HG03064 (cell line): ENCODE measurements around the gene RAD54L2.
"Not testable (repeated sequence)": the region's sequence is repeated elsewhere in the genome, so short reads cannot be mapped to it uniquely, and the experiment has no call there.

Source experiments
- ATAC-seq: cut with Tn5 transposase; IDR thresholded peaks from one replicate; pipeline ENCODE4 v1.9.1; 2021; ENCODE audit warnings: low read depth; ENCODE audit not compliant: unreplicated experiment

RAD54L2 gene

DNA sequence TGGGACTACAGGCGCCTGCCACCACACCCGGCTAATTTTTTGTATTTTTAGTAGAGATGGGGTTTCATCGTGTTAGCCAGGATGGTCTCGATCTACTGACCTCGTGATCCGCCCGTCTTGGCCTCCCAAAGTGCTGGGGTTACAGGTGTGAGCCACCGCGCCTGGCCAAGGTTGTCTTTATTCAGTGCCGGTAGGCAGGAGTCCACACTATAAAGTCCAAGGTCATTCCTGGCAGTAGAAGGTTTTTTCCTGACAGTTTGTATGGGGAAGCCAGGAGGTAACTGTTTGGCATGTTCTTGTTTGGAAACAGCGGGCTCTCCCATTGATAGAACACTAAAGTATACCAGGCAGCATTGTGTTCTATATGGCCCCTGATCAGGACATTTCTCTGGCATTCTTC, 4.1 kb downstream of the RAD54L2 start:
- not testable (repeated sequence) for ATAC-seq

DNA sequence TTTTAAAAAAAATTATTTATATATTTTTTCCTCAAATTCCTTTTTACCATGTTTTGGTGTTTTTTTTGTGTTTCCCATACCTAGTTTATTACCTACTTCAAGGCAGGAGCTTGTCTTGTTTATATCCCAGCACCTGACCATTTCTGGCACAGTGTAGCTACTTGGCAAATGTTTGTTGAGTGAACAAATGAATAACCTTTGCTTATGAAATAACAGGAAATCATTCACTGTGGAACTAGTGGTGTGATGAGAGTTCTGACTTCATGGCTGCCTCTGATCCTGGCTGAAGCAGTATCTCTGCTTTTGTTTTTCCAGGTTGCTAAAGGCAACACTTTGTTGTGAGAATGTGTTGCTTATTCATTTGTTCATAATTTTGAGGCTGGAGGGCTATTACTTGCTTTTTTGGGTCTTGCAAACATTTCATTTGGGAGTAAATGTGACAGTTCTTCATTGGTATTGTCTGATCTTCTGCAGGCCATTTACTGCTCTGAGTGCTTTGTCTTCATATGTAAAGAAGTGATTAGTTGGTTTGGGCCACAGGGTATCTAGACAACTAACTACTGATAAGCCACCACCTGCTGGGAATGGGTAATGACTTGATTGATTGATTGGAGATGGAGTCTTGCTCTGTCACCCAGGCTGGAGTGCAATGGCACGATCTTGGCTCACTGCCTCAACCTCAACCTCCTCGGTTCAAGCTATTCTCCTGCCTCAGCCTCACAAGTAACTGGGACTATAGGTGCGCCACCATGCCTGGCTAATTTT, 5.7 kb downstream of the RAD54L2 start:
- no peak for ATAC-seq

DNA sequence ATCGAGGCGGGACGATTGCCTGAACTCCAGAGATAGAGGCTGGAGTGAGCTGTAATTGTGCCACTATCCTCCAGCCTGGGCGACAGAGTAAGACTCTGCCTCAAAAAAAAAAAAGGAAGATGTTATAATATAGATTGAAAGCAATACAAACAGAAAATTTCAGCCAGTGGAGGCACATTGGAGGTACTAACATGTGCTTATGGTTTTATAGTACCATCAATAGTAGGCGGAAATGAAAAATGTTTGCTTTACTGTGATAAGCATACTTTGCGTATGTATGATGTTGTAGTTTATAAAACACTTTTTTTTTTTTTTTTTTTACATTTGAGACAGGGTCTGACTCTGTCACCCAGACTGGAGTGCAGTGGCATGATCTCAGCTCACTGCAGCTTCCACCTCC, 8.8 kb downstream of the RAD54L2 start:
- ATAC-seq = no peak

DNA sequence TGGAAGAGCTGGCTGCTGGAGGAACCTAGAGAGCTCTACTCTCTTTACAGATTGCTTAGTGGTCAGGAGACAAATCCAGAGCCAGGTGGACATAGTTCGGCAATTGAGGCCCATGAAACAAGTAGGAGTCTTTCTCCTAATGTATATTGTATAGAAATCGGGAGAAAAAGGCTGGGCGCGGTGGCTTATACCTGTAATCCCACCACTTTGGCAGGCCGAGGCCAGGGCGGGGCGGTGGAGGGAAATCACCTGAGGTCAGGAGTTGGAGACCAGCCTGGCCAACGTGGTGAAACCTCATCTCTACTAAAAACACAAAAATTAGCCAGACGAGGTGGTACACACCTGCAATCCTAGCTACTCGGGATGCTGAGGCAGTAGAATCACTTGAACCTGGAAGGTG, 10.8 kb downstream of the RAD54L2 start:
- ATAC-seq = no peak

DNA sequence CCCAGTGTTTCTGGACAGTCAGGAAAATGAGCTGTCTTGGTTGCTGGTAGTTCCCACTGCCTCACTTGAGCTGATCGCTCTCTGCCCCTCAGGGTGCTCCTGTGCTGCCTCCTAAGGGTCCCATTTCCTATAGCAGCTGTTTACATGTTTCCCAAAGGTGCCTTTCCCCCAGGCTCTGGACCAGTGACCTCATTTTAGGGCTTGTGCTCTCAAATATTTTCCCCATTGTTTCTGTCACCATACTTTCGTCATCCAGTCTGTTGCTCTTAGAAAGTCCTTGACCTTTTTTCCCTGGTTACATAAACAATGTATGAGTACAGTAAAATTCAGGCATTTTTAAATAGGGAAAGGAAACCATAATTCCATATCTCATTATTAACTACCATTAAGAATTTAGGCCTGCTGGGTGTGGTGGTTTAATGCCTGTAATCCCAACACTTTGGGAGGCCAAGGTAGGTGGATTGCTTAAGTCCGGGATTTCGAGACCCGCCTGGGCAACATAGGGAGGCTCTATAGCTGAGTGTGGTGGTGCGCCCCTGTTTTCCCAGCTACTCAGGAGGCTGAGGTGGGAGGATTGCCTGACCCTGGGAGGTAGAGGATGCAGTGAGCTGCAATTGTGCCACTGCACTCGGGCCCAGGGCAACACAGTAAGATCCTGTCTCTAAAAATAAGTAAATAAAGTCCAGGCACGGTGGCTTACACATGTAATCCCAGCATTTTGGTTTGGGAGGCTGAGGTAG, 11.7 kb downstream of the RAD54L2 start:
- ATAC-seq = no peak

DNA sequence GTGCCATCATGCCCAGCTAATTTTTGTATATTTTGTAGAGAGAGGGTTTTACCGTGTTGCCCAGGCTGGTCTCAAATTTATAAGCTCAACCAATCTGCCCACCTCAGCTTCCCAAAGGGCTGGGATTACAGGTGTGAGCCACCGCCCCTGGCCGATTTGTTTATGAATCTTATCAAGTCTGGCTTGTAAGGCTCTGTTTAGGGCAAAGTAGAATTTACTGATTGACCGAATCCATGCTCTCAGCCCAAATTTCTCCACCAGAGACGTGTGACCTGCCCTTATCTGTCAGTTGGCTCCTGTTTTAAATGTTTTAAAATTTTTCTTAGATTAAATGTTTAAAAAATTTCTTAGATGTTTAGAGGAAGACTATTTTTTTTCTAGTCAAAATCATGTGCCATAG, 19.5 kb downstream of the RAD54L2 start:
- ATAC-seq = no peak

DNA sequence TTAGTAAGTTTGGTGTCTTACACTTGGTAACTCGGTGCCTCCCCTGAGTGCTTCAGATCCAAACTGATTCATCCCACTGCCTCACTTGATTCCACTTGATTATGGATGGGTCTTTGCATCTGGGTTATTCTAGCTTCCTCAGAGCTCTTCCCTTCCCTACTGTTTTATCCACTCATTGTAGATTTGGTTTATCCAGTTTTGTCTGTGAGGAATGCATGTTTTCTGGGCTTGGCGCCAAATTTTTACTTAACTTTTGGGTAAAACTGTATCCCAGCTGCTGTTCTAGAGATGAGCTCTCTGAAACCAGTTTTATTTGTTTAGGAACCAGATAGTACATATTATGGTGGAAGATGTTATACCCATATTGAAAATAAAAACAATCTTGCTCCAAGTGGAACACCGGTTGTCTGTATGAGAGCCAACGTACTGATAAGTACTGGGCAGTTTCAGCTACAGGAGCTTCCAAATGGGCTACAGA, 20.9 kb downstream of the RAD54L2 start:
- ATAC-seq = no peak

DNA sequence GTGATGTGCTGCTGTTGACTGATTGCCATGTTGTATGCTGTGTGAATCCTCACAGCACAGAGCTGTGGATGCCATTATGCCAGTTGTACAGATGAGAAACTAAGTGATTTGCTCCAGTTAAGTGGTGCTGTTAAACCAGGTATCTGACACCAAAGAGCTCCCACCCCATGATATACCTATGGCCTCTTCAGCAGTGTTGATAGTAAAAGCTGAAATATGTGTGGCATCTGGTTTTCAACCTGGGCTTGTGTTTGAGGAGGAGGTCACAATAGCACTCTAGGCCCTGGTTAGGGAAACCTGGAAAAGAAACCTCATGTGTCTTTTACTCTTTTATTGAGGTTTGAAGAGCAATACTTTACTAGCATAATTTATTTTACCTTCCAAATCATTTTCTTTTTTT, 21.4 kb downstream of the RAD54L2 start:
- ATAC-seq = no peak

DNA sequence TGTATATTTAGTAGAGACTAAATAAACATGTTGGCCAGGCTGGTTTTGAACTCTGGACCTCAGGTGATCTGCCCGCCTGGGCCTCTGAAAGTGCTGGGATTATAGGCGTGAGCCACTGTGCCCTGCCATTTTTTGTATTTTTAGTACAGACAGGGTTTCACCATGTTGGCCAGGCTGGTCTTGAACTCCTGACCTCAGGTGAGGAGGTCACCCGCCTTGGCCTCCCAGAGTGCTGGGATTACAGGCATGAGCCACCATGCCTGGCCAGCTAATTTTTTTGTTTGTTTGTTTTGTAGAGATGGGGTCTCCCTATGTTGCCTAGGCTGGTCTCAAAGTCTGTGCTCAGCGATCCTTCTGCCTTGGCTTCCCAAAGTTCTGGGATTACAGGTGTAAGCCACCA, 23.9 kb downstream of the RAD54L2 start:
- not testable (repeated sequence) for ATAC-seq

DNA sequence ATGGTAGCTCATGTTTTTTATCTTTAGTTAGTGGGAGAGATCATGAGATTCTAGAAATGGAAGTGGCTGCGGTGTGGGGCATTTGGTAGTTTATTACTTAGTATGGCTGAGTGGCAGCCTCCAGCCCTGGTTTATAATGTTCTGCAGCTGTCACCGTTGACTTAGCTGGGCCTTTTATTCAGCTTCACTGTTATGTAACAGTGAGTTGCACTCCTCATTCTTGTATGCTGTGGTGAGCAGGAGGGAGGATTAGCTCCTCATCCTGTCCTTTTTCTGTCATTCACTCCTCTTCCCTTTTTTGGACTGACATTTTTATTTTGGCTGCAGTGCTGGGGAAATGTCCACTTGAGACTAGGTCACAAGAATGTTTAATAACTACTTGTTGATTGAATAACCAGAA, 29.5 kb downstream of the RAD54L2 start:
- no peak for ATAC-seq

DNA sequence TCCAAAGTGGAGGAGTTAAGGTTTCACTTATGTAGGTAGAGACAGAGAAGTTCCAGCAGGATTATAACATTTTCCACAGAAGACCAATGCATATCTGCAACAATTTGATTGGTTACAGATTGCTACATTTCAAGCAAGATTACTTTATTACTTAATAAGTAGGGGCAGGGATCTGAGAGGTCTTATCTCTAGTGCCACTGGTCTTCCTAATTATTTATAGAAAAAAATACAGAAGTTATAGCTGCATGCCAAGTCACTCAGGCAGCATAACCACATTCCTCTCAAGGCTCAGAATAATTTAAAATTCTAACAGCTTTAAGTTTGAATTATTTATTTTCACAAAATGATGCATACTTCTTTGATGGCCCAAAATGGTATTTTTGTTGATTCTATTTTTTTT, 30.5 kb downstream of the RAD54L2 start:
- ATAC-seq = no peak

DNA sequence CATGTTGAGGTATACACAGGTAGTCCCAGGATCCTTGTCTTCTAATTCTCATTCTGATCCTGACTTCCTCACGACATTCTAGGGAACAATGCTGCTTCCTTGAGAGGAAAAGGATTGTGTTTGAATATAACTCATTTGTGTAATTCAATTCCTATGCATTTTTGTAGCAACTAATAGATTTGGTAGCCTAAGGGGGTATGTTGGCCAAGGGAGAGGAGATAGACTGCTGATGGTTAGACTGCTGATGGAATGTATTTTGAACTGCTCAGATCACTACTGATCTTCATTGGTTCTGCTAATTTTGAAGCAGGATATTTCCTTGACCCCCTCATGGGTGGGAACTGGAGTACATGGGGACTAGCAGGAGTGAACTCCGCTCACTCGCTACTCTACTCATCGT, 39.7 kb downstream of the RAD54L2 start:
- no peak for ATAC-seq

DNA sequence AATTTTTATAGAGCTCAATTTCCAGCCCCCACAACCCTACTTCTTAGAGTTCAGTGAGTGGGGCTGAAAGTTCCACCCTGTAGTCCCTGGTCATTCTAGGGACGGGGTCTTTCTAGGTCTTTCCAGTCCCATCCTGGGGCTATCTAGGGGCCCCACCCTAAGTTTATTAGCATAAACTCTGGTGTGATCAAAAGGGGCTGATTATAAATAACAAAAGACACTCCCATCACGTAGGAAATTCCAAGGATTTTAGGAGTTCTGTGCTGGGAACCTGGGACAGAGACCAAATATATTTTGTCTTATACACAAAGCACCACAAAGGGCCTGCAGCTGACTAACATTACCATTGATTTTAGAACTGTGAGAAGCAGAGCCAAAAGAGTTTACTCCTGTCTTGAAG, 41.9 kb downstream of the RAD54L2 start:
- ATAC-seq = no peak

DNA sequence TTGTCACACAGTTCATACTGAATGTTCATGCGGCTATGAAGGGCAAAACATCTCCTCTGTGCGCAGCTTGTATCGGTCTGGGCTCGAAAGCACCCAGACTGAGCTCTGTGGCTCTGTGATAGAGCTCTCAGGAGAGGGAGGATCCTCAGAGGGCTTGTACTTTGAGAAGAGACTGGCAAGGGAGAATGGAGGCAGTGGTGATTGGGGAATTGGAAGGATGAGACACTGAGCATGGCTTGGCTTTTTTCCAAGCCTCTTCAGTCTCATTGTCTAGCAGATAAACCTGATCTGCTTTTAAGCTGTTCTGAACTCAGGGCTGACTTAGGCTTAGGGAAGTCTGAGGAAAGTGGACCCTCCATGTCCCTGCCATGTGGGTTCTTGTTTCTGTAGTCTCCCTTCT, 43.0 kb downstream of the RAD54L2 start:
- ATAC-seq = no peak

DNA sequence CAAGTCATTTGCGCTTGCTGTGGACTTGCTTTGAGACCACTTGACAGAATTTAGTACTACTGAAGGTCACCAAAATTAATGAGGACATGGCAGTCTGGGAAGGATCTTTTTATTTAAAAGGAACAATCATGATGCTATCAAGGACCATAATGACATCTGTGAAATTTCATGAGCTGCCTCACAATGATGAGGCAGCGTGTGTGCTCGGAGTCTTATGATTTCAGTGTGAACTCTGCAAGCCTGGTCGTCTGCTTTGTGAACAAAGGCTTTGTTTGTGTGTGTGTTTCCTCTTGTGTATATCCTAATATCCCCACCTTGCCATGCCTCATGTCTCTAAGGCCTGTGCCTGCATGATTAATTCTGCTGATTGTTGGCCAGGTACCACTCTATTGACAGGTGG, 46.7 kb downstream of the RAD54L2 start:
- ATAC-seq = no peak

DNA sequence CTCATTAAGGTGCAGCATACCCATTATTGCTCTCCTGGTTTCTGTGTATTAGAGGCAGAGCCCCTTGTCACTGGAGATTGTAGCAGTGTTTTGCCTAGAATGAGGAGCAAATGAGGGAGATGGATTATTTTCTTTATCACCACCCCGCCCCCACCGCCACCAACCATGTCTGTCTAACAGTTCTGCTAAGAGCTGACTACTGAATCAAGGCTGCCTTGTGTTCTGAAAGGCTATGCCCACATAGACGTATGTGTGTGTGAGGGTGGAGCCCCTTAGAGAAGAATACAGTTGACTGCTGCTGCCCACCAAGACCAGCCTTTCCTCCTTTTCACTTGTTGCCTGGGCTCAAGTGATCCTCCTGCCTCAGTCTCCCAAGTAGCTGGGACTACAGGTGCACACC, 47.4 kb downstream of the RAD54L2 start:
- no peak for ATAC-seq
